ENCODE data around the gene LTB4R2.

GRCh38 chr14:24324024-24324423 is 14.1 kb downstream of the LTB4R2 start:
- TF ChIP-seq POLR2A (IDR thresholded peaks at IDR 0.05; ENCODE audit: low read depth, low read length) (no peak), POLR2AphosphoS5 (IDR thresholded peaks at IDR 0.05; ENCODE audit: low read depth, low read length) (no peak), POU2F2 (IDR thresholded peaks at IDR 0.05; ENCODE audit: low read depth, low read length) (no peak)

Measured in GM12891 (cell line).